CD4-positive, CD25-positive, alpha-beta regulatory T cell (primary cell): Measurements from ENCODE around the gene MBTPS1. TPM values are rescaled to one million over a fixed set of nuclear protein-coding genes. Genes with fewer than 3 reads are reported as not detected.

Experiments used
- ATAC-seq, 2 donors: fragments of 150-1000 bp; cut with Tn5 transposase; one replicate each; pipeline ENCODE4 v1.10.0; 2021; ENCODE audit warnings: low read depth in 2 of 2, moderate number of reproducible peaks in 2 of 2, moderate library complexity in 1 of 2
- DNase-seq, 3 donors: peaks; one replicate each; pipeline versions ENCODE4 v3.0.0 to v3.0.0-alpha.2; 2012 to 2022; ENCODE audit warnings: mixed read lengths in 1 of 3
- H3K27ac ChIP-seq: one replicate; pipeline ENCODE4 v1.7.0; 2013; ENCODE audit warnings: mild to moderate bottlenecking, low read length; ENCODE audit not compliant: insufficient read depth, poor library complexity, severe bottlenecking
- H3K27me3 ChIP-seq: one replicate; pipeline ENCODE4 v1.7.0; 2013; ENCODE audit warnings: low read length; ENCODE audit not compliant: control insufficient read depth, insufficient read depth
- H3K36me3 ChIP-seq: one replicate; pipeline ENCODE4 v1.7.0; 2013; ENCODE audit warnings: mild to moderate bottlenecking, low read length, moderate library complexity; ENCODE audit not compliant: control insufficient read depth, insufficient read depth
- H3K4me1 ChIP-seq: 2 replicates; pipeline ENCODE4 v1.7.0; 2013; ENCODE audit warnings: mild to moderate bottlenecking, low read length; ENCODE audit not compliant: insufficient read depth, control insufficient read depth, poor library complexity, severe bottlenecking
- H3K4me3 ChIP-seq: one replicate; pipeline ENCODE4 v1.7.0; 2013; ENCODE audit warnings: low read depth, mild to moderate bottlenecking, low read length, moderate library complexity
- H3K9me3 ChIP-seq, 2 experiments: 1 replicate in 1 of 2; 2 replicates in 1 of 2; pipeline ENCODE4 v1.7.0; 2013; ENCODE audit warnings: low read length in 2 of 2, mild to moderate bottlenecking in 1 of 2, moderate library complexity in 1 of 2; ENCODE audit not compliant: control insufficient read depth in 2 of 2
- H3K27ac Mint-ChIP-seq, 3 donors: one replicate each; pipeline ENCODE4 v1.8.0; 2020 to 2022; ENCODE audit warnings: mild to moderate bottlenecking in 3 of 3, mixed read lengths in 3 of 3, moderate library complexity in 2 of 3
- H3K27me3 Mint-ChIP-seq: one replicate; pipeline ENCODE4 v1.8.0; 2022; ENCODE audit warnings: mild to moderate bottlenecking, mixed read lengths
- H3K36me3 Mint-ChIP-seq: one replicate; pipeline ENCODE4 v1.8.0; 2020; ENCODE audit warnings: mixed read lengths
- H3K4me1 Mint-ChIP-seq, 4 donors: one replicate each; pipeline ENCODE4 v1.8.0; 2020 to 2022; ENCODE audit warnings: mixed read lengths in 4 of 4, mild to moderate bottlenecking in 1 of 4
- H3K4me3 Mint-ChIP-seq, 4 donors: one replicate each; pipeline ENCODE4 v1.8.0; 2020 to 2022; ENCODE audit warnings: mild to moderate bottlenecking in 4 of 4, mixed read lengths in 4 of 4, moderate library complexity in 3 of 4
- H3K9me3 Mint-ChIP-seq, 7 donors: one replicate each; pipeline ENCODE4 v1.8.0; 2020 to 2022; ENCODE audit warnings: mixed read lengths in 7 of 7, mild to moderate bottlenecking in 3 of 7, moderate library complexity in 2 of 7
- polyA plus RNA-seq, 4 donors: library from polyadenylated mRNA; unstranded; fragments of 300-500 nt; fragmentation: Illumina TruSeq; gene quantifications; one replicate each; pipeline ENCODE4 v1.2.3, GENCODE V29; 2021
- total RNA-seq: library from RNA; stranded (reverse); gene quantifications from one replicate; pipeline ENCODE4 v1.2.3, GENCODE V29; 2022

Gene MBTPS1
- total and polyA plus RNA-seq, 5 donors from 2014 or later = 40.6 to 118 (median 48.3) TPM

DNA sequence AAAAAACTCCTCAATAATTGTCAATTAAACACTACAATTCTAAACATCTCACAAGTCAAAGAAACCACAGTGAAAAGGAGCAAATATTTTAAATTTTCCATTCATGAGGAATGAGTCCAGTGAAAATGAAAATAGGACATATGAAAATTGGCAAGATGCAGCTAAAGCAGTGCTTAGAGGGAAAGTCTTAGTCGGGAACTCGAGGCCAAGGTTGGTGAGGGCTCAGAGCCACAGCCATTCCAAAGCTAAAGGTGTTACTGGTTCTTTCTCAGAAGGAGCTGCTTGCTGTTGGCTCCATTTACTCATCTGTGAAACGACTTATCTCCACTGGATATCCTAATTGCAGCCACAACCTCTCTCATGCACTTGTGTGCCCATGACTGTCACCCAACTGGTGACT lies 80.6 kb downstream of the MBTPS1 start:
- H3K27me3 ChIP-seq = no peaks in the 10 kb centered on the region
- ATAC-seq (no peak), DNase-seq (no peak)
- no peaks in the 10 kb centered on the region for H3K4me1 ChIP-seq
- no peak overlapping the region for H3K4me3 ChIP-seq
- Mint-ChIP-seq H3K27me3 (peaks cover 24% of the 10 kb centered on the region), H3K4me3 (no peak overlapping the region), H3K9me3 (peaks cover 0 to 7% (median 0%) of the 10 kb centered on the region in 7 donors), H3K36me3 (no peaks in the 10 kb centered on the region), H3K4me1 (peaks cover 0 to 2% (median 0%) of the 10 kb centered on the region in 4 donors), H3K27ac (no peak overlapping the region)
- H3K9me3 ChIP-seq = no peaks in the 10 kb centered on the region
- H3K36me3 ChIP-seq = no peaks in the 10 kb centered on the region
- H3K27ac ChIP-seq = no peak overlapping the region

- peaks cover 0 to 7% (median 0%) of the 10 kb centered on the region in 7 donors for H3K9me3 Mint-ChIP-seq
- H3K27ac Mint-ChIP-seq = no peak overlapping the region
- Histone ChIP-seq H3K4me1 (no peaks in the 10 kb centered on the region), H3K27ac (no peak overlapping the region), H3K4me3 (no peak overlapping the region), H3K27me3 (no peaks in the 10 kb centered on the region), H3K9me3 (no peaks in the 10 kb centered on the region), H3K36me3 (no peaks in the 10 kb centered on the region)
- peaks cover 26% of the 10 kb centered on the region for H3K27me3 Mint-ChIP-seq
- H3K4me1 Mint-ChIP-seq = peaks cover 0 to 5% (median 3%) of the 10 kb centered on the region in 4 donors
- H3K36me3 Mint-ChIP-seq = no peaks in the 10 kb centered on the region
- no peak for DNase-seq
- no peak for ATAC-seq
- no peak overlapping the region for H3K4me3 Mint-ChIP-seq
Measured at GRCh38 chr16:84034516-84034915, 82.2 kb downstream of the MBTPS1 start.

DNA sequence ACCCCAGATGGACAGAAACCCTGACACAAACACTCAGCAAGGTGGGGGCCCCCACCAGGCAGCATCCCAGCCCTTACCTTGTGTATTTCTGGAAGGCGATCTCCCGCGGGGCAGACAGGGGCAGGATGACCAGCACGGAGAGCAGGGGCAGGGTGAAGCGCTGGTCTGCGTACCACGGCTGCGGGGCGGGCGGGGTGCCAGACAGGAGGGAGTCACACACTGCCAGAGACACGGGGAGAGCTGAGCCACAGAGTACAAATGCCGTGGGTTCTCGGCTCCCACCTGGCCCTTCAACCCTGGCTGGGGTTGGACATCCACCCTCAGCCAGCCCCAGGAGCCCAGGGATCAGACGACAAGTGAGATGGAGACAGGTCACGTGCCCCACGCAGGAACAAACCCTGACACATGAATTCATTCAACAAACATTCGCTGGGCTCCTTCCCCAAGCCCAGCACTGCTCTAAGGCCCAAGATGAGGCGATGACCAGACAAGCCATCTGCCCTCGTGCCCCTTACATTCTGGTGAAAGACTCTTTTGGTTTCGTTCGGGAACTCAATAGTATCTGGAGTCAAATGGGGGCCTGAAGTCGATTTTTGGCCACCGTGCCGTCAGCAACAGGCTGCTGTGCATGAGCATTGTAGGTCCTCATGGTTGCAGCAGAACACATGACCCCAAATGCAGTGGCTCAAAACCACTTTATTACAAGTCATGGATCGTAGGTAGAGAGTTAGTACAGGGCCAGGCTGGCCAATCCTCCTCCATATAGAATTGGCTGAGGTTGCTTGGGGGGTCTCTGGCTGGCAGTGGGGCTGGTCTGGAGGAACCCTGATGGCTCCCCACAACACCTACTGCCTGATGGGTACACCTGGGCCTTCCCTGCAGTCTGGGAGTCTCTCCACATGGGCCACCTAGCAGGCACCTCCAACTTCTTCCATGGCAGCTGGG lies 83.2 kb downstream of the MBTPS1 start:
- H3K9me3 Mint-ChIP-seq = peaks cover 0 to 7% (median 0%) of the 10 kb centered on the region in 7 donors
- ATAC-seq = no peak
- no peak for DNase-seq
- Histone ChIP-seq H3K36me3 (no peaks in the 10 kb centered on the region), H3K27me3 (no peaks in the 10 kb centered on the region), H3K4me1 (no peaks in the 10 kb centered on the region), H3K4me3 (no peak overlapping the region), H3K27ac (no peak overlapping the region), H3K9me3 (no peaks in the 10 kb centered on the region)
- H3K36me3 Mint-ChIP-seq = no peaks in the 10 kb centered on the region
- H3K27me3 Mint-ChIP-seq = peaks cover 24% of the 10 kb centered on the region
- peaks cover 0 to 7% (median 5%) of the 10 kb centered on the region in 4 donors for H3K4me1 Mint-ChIP-seq
- H3K4me3 Mint-ChIP-seq = no peak overlapping the region
- H3K27ac Mint-ChIP-seq = no peak overlapping the region

DNA sequence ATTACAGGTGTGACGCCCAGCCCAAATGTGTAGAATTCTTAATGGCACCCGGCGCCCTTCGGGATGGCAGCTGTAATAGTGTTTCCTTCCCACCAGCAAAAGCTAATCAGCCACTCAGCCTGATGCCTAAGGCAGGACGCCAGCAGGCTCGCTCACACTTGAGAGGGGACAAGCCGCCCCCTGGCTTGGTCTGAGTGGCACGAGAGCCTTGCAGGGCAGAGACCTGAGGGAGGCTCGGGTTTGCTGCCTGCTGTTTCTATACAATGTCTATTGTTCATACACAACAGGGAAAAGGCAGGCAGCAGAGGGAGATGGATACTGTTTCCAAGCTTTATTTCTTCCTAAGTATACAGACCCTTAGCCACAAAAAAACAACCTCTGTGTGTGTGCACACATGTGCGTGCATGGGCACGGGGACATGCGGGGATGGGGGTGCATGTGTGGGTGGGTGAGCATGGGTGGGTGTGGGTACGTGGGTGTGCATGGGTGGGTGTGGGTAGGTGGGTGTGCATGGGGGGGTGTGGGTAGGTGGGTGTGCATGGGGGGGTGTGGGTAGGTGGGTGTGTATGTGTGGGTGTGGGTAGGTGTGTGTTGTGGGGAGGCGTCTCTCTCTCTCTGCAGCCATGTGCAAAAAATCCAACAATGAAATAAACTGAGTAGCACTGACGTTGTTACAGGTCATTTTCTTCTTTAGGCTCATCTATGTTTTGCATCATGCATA lies 84.1 kb downstream of the MBTPS1 start:
- peaks cover 25% of the 10 kb centered on the region for H3K27me3 Mint-ChIP-seq
- no peaks in the 10 kb centered on the region for H3K36me3 ChIP-seq
- H3K27ac Mint-ChIP-seq = no peak overlapping the region
- peaks cover 0 to 7% (median 0%) of the 10 kb centered on the region in 7 donors for H3K9me3 Mint-ChIP-seq
- no peaks in the 10 kb centered on the region for H3K27me3 ChIP-seq
- no peak overlapping the region for H3K4me3 Mint-ChIP-seq
- no peak for ATAC-seq
- H3K9me3 ChIP-seq = no peaks in the 10 kb centered on the region
- peaks cover 0 to 7% (median 5%) of the 10 kb centered on the region in 4 donors for H3K4me1 Mint-ChIP-seq
- DNase-seq = no peak
- no peaks in the 10 kb centered on the region for H3K4me1 ChIP-seq
- H3K4me3 ChIP-seq = no peak overlapping the region
- H3K27ac ChIP-seq = no peak overlapping the region
- no peaks in the 10 kb centered on the region for H3K36me3 Mint-ChIP-seq

GRCh38 chr16:84031556-84031955 lies 85.2 kb downstream of the MBTPS1 start:
- Mint-ChIP-seq H3K9me3 (peaks cover 0 to 7% (median 0%) of the 10 kb centered on the region in 7 donors), H3K27me3 (peaks cover 30% of the 10 kb centered on the region), H3K4me3 (no peak overlapping the region), H3K4me1 (peaks cover 0 to 7% (median 5%) of the 10 kb centered on the region in 4 donors), H3K36me3 (no peaks in the 10 kb centered on the region), H3K27ac (no peak overlapping the region)
- H3K9me3 ChIP-seq = no peaks in the 10 kb centered on the region
- H3K27me3 ChIP-seq = no peaks in the 10 kb centered on the region
- ATAC-seq = no peak
- H3K36me3 ChIP-seq = no peaks in the 10 kb centered on the region
- H3K4me3 ChIP-seq = no peak overlapping the region
- no peak for DNase-seq
- H3K27ac ChIP-seq = no peak overlapping the region
- no peaks in the 10 kb centered on the region for H3K4me1 ChIP-seq

GRCh38 chr16:84029297-84030047 lies 87.3 kb downstream of the MBTPS1 start:
- Histone ChIP-seq H3K4me3 (no peak overlapping the region), H3K27me3 (no peaks in the 10 kb centered on the region), H3K27ac (no peak overlapping the region), H3K4me1 (no peaks in the 10 kb centered on the region), H3K9me3 (no peaks in the 10 kb centered on the region), H3K36me3 (no peaks in the 10 kb centered on the region)
- ATAC-seq (no peak), DNase-seq (no peak)
- H3K9me3 Mint-ChIP-seq = peaks cover 0 to 2% (median 0%) of the 10 kb centered on the region in 7 donors
- H3K4me3 Mint-ChIP-seq = no peak overlapping the region
- H3K27me3 Mint-ChIP-seq = peaks cover 32% of the 10 kb centered on the region
- peaks cover 0 to 7% (median 5%) of the 10 kb centered on the region in 4 donors for H3K4me1 Mint-ChIP-seq
- H3K27ac Mint-ChIP-seq = no peak overlapping the region
- H3K36me3 Mint-ChIP-seq = no peaks in the 10 kb centered on the region

- Histone ChIP-seq H3K36me3 (no peaks in the 10 kb centered on the region), H3K27ac (no peak overlapping the region), H3K9me3 (no peaks in the 10 kb centered on the region), H3K4me3 (no peak overlapping the region), H3K27me3 (no peaks in the 10 kb centered on the region), H3K4me1 (no peaks in the 10 kb centered on the region)
- ATAC-seq (no peak), DNase-seq (no peak)
- Mint-ChIP-seq H3K27me3 (peaks cover 39% of the 10 kb centered on the region), H3K4me1 (peaks cover 0 to 7% (median 5%) of the 10 kb centered on the region in 4 donors), H3K4me3 (peak overlapping the region in 1 of 4 donors; percentile 68), H3K27ac (no peak overlapping the region), H3K36me3 (no peaks in the 10 kb centered on the region), H3K9me3 (peaks cover 0 to 3% (median 0%) of the 10 kb centered on the region in 7 donors)
Measured at GRCh38 chr16:84027625-84028024, 89.1 kb downstream of the MBTPS1 start.
